Gastroesophageal sphincter (tissue), 4 donors: Measurements from ENCODE around the gene SPTLC3. TPM values are rescaled to one million over a fixed set of nuclear protein-coding genes. Genes with fewer than 3 reads are reported as not detected.

Source experiments
- ATAC-seq: fragments of 150-250 bp; one replicate; pipeline ENCODE4 v1.9.1; 2016; ENCODE audit warnings: mild to moderate bottlenecking, moderate library complexity
- H3K27ac ChIP-seq, 4 donors: fragments of 200-600 bp; sonication (generic) in 3 of 4; 1 replicate in 3 of 4; 2 replicates in 1 of 4; pipeline ENCODE4 v1.5.1; 2016 to 2019
- H3K27me3 ChIP-seq: fragments of 200-600 bp; sonication (generic); one replicate; pipeline ENCODE4 v1.5.1; 2019
- H3K36me3 ChIP-seq, 2 donors: fragments of 200-600 bp; sonication (generic); one replicate each; pipeline ENCODE4 v1.5.1; 2019; ENCODE audit warnings: control low read depth in 1 of 2
- H3K4me1 ChIP-seq, 3 donors: fragments of 200-600 bp; sonication (generic); 1 replicate in 2 of 3; 2 replicates in 1 of 3; pipeline ENCODE4 v1.5.1; 2016 to 2019; ENCODE audit warnings: control low read depth in 2 of 3
- H3K4me3 ChIP-seq, 2 donors: fragments of 200-600 bp; sonication (generic); one replicate each; pipeline ENCODE4 v1.5.1; 2019; ENCODE audit warnings: mild to moderate bottlenecking in 1 of 2, moderate library complexity in 1 of 2
- H3K9me3 ChIP-seq, 3 donors: fragments of 200-600 bp; sonication (generic); one replicate each; pipeline ENCODE4 v1.5.1; 2017 to 2019; ENCODE audit warnings: control low read depth in 2 of 3
- EP300 ChIP-seq: sonication (generic); formaldehyde crosslinking; IDR thresholded peaks from one replicate; pipeline ENCODE4 v1.6.1; 2017; ENCODE audit warnings: antibody characterized with exemption, mild to moderate bottlenecking
- POLR2A ChIP-seq, 2 donors: fragments of 450-650 bp; IDR thresholded peaks; one replicate each; pipeline ENCODE4 v1.6.1; 2017; ENCODE audit warnings: antibody characterized with exemption in 2 of 2, mild to moderate bottlenecking in 2 of 2, moderate library complexity in 1 of 2
- POLR2AphosphoS5 ChIP-seq: sonication (generic); formaldehyde crosslinking; IDR thresholded peaks from one replicate; pipeline ENCODE4 v1.6.1; 2017; ENCODE audit warnings: antibody characterized with exemption
- WGBS, 2 donors: methylation state at CpG; one replicate each; pipeline ENCODE4 v1.1.5; 2018; ENCODE audit warnings: low coverage in 1 of 2; 5-methylcytosine and 5-hydroxymethylcytosine counted together
- total RNA-seq, 4 donors: library from RNA; depleted of rRNA; stranded (reverse); fragments of >200 nt; gene quantifications; one replicate each; pipeline ENCODE4 v1.1.0, GENCODE V29; 2016
- TF ChIP-seq, protein P1 (sequence below), 4 experiments: fragments of 200-600 bp in 2 of 4; fragments of 450-650 bp in 2 of 4; sonication (generic) in 1 of 4; IDR thresholded peaks; one replicate each; pipeline ENCODE4 v1.5.1; 2017 to 2019; ENCODE audit warnings: antibody characterized with exemption in 4 of 4, mild to moderate bottlenecking in 2 of 4, moderate library complexity in 2 of 4

SPTLC3 gene
- total RNA-seq, 4 donors from 2014 or later: 2.0 to 14.6 (median 5.3) TPM

DNA sequence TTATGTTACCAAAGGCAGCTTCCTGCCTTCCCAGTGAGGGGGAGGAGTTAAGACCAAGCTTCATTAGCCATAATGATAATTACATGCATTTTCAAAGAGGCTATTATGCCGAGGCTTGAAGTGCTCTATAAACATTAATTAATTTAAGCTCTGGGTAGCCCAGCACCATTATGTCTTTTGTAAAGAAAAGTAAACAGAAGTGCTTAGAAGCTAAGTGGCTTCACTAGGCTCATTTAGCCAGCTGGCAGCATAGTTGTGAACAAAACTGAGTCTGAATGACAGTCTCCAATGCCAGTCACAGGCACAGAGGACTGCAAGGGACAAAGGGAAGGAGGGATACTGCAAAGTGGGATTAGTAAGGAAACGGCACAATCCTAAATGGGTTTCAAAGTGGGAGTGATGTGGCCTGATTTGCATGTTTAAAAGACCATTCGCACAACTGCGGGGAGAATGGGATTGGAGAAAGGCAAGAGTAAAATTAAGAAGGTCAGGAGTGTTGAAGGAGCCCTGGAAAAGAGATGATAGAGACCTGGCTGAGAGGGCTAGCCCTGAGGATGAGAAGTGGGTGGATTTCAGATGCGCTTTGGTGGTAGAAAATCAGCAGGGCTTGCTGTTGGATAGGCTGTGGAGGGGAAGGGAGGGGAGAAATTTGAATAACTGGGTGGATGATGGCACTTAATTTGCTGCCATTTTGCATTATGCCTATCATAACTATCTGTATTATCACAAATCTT, 192.2 kb downstream of the SPTLC3 start:
- H3K27ac ChIP-seq: no peak overlapping the region
- no peaks in the 10 kb centered on the region for H3K9me3 ChIP-seq
- no peak overlapping the region for H3K4me3 ChIP-seq
- H3K36me3 ChIP-seq: no peaks in the 10 kb centered on the region
- H3K27me3 ChIP-seq: no peaks in the 10 kb centered on the region
- no peak for ATAC-seq
- WGBS, 2 donors: 56 to 61% methylated on average over 4 to 5 of the region's 5 CpGs
- no peak for TF ChIP-seq POLR2AphosphoS5
- no peak for TF ChIP-seq POLR2A (IDR thresholded peaks at IDR 0.05)
- TF ChIP-seq EP300: no peak
- TF ChIP-seq, protein P1, sequence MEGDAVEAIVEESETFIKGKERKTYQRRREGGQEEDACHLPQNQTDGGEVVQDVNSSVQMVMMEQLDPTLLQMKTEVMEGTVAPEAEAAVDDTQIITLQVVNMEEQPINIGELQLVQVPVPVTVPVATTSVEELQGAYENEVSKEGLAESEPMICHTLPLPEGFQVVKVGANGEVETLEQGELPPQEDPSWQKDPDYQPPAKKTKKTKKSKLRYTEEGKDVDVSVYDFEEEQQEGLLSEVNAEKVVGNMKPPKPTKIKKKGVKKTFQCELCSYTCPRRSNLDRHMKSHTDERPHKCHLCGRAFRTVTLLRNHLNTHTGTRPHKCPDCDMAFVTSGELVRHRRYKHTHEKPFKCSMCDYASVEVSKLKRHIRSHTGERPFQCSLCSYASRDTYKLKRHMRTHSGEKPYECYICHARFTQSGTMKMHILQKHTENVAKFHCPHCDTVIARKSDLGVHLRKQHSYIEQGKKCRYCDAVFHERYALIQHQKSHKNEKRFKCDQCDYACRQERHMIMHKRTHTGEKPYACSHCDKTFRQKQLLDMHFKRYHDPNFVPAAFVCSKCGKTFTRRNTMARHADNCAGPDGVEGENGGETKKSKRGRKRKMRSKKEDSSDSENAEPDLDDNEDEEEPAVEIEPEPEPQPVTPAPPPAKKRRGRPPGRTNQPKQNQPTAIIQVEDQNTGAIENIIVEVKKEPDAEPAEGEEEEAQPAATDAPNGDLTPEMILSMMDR (IDR thresholded peaks at IDR 0.05): no peak
- H3K4me1 ChIP-seq: no peaks in the 10 kb centered on the region

DNA sequence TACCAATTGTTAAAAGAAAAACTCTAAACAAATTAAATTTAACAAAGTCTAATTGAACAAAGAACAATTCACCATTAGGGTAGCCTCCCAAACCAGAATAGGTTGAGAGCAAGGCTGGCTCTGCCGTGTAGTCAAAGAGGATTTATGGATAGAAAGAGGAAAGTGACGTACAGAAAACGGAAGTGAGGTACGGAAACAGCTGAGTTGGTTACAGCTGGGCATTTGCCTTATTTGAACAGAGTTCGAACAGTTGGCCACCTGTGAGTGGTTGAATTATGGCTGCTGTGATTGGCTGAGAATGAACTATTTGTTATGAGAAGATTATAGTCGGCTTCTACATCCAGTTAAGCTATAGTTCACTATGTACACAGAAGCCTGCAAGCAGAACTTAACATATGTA, 193.8 kb downstream of the SPTLC3 start:
- no peaks in the 10 kb centered on the region for H3K36me3 ChIP-seq
- no peaks in the 10 kb centered on the region for H3K4me1 ChIP-seq
- no peak for ATAC-seq
- H3K9me3 ChIP-seq: no peaks in the 10 kb centered on the region
- no peak overlapping the region for H3K4me3 ChIP-seq
- no peaks in the 10 kb centered on the region for H3K27me3 ChIP-seq
- TF ChIP-seq POLR2A (IDR thresholded peaks at IDR 0.05) (no peak), POLR2AphosphoS5 (no peak), EP300 (no peak)
- TF ChIP-seq, protein P1 (IDR thresholded peaks at IDR 0.05): no peak
- WGBS, 2 donors: 71 to 73% methylated on average over 3 to 6 of the region's 6 CpGs
- H3K27ac ChIP-seq: no peak overlapping the region

DNA sequence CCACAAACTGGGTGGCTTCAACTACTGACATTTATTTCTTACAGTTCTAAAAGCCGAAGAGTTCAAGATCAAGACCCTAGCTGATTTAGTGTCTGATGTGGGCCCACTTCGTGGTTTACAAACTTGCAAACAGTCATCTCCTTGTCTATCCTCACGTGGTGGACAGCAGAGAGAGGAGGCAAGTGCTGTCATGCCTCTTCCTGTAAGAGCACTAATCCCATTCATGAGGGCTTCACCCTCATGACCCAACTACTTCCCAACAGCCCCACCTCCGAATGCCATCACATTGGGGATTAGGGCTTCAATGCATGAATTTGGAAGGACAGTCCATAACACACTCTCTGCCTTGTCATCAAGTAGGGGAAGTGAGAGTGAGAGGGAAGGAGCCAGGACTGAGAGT, 196.7 kb downstream of the SPTLC3 start:
- Histone ChIP-seq H3K27me3 (no peaks in the 10 kb centered on the region), H3K4me3 (no peak overlapping the region), H3K27ac (no peak overlapping the region), H3K4me1 (no peaks in the 10 kb centered on the region), H3K9me3 (no peaks in the 10 kb centered on the region), H3K36me3 (no peaks in the 10 kb centered on the region)
- TF ChIP-seq, protein P1 (IDR thresholded peaks at IDR 0.05): no peak
- TF ChIP-seq POLR2A (IDR thresholded peaks at IDR 0.05): no peak
- TF ChIP-seq POLR2AphosphoS5: no peak
- no peak for TF ChIP-seq EP300
- no peak for ATAC-seq
- WGBS, 2 donors: 40 to 79% methylated on average over 1 to 4 of the region's 4 CpGs

DNA sequence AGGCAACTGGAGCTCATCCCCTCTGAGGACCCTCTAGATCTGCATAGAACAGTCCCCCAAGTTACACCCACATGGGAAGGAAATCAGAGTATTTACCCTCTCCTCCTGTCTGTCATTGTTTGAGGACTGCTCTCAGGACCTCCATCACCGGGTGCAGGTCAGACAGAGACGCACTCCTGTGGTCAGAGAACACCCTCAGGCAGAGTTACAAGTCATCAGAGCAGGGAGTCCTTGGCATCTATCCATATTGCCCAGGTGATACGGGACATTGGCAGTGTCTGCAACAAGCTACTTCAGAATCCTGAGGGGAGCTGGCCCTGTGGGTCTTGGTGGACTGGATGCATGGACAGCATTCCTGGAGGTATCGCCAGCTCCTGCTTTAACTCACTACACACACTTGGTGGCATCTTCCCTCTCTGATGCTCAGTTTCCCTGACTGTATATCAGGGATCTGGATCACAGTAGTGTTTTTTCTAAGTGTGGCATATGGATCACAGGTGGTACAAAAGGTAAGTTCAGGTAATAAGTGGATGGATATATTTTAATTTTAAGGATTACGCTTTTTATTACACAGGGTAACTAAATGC, 197.2 kb downstream of the SPTLC3 start:
- no peak for ATAC-seq
- TF ChIP-seq, protein P1 (IDR thresholded peaks at IDR 0.05): no peak
- no peak for TF ChIP-seq POLR2AphosphoS5
- no peak for TF ChIP-seq EP300
- TF ChIP-seq POLR2A (IDR thresholded peaks at IDR 0.05): no peak
- H3K27ac ChIP-seq: no peak overlapping the region

DNA sequence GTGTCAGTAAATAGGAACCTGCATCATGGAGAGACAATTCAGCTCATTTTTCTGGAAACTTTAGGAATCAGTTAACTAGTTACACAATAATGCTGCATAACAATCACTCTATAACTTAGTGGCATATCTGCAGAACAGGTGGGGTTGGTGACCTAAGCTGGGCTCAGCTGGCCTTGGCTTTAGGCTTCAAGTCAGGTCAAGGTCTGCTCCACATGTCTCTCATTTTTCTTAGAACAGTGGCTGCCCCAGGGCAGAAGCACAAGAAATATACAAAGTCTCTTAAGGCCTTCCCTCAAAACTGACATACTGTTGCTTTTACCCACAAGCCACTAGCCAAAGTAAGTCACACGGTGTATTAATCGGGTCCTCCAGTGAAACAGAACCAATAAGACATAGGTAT, 198.2 kb downstream of the SPTLC3 start:
- Histone ChIP-seq H3K4me1 (no peaks in the 10 kb centered on the region), H3K9me3 (no peaks in the 10 kb centered on the region), H3K27ac (no peak overlapping the region), H3K36me3 (no peaks in the 10 kb centered on the region), H3K27me3 (no peaks in the 10 kb centered on the region), H3K4me3 (no peak overlapping the region)
- no peak for TF ChIP-seq POLR2A (IDR thresholded peaks at IDR 0.05)
- no peak for TF ChIP-seq EP300
- TF ChIP-seq, protein P1 (IDR thresholded peaks at IDR 0.05): no peak
- no peak for TF ChIP-seq POLR2AphosphoS5
- 83 to 100% methylated on average over 2 of the region's 2 CpGs for WGBS, 2 donors
- ATAC-seq: no peak

More for the DNA sequence above, 197.2 kb downstream of the SPTLC3 start:
- Histone ChIP-seq H3K4me3 (no peak overlapping the region), H3K27me3 (no peaks in the 10 kb centered on the region), H3K9me3 (no peaks in the 10 kb centered on the region), H3K36me3 (no peaks in the 10 kb centered on the region), H3K4me1 (no peaks in the 10 kb centered on the region)
- 70 to 86% methylated on average over 2 to 3 of the region's 5 CpGs for WGBS, 2 donors
